K562 (cell line): ENCODE measurements around the gene SETD5. TPM values are rescaled to one million over a fixed set of nuclear protein-coding genes. Genes with fewer than 3 reads are reported as not detected.
A peak's percentile ranks its signal among the peaks of the same experiment; 100 is the strongest.

ENCODE experiments used
- ARNT ChIP-seq, 2 experiments: fragments of 450-650 bp; IDR thresholded peaks; 2 replicates each; pipeline ENCODE4 v1.6.1; 2016; ENCODE audit warnings: mild to moderate bottlenecking in 1 of 2
- HNRNPH1 ChIP-seq: fragments of 200-400 bp; formaldehyde crosslinking; optimal IDR thresholded peaks from 2 replicates; pipeline ENCODE3; 2017; ENCODE audit warnings: low read depth, mild to moderate bottlenecking, low read length, moderate library complexity
- KLF10 ChIP-seq: fragments of 250-450 bp; sonication (Bioruptor Pico); IDR thresholded peaks from 2 replicates; pipeline ENCODE4 v1.6.1; 2021; ENCODE audit warnings: matching md5 sums
- NEUROD1 ChIP-seq: fragments of 150-350 bp; IDR thresholded peaks from 2 replicates; pipeline ENCODE4 v1.6.1; 2014; ENCODE audit warnings: borderline replicate concordance, low read length, low read depth; ENCODE audit not compliant: partially characterized antibody
- RFX1 ChIP-seq: fragments of 450-650 bp; IDR thresholded peaks from 2 replicates; pipeline ENCODE4 v1.6.1; 2016; ENCODE audit warnings: mild to moderate bottlenecking, moderate library complexity
- RNF2 ChIP-seq: sonication (generic); IDR thresholded peaks from 2 replicates; pipeline ENCODE4 v1.6.1; 2016
- SP2 ChIP-seq: IDR thresholded peaks from 2 replicates; pipeline ENCODE4 v1.6.1; 2011; ENCODE audit warnings: mild to moderate bottlenecking, low read depth, low read length, moderate library complexity; ENCODE audit not compliant: poor library complexity, severe bottlenecking; ENCODE audit errors: extremely low read depth
- SRSF3 ChIP-seq: fragments of 200-400 bp; formaldehyde crosslinking; IDR thresholded peaks from 2 replicates; pipeline ENCODE4 v1.6.1; 2016; ENCODE audit warnings: mild to moderate bottlenecking, low read length, moderate library complexity; ENCODE audit not compliant: insufficient read depth
- TEAD4 ChIP-seq, 2 experiments: sonication (generic) in 1 of 2; formaldehyde crosslinking in 1 of 2; IDR thresholded peaks; 2 replicates each; pipeline versions ENCODE4 v1.6.1 to v1.8.0; 2012 to 2022; ENCODE audit warnings: borderline replicate concordance in 1 of 2, inconsistent platforms in 1 of 2, low read length in 1 of 2, mild to moderate bottlenecking in 1 of 2, missing genetic modification reagents in 1 of 2
- ZNF408 ChIP-seq: fragments of 250-450 bp; sonication (Bioruptor Pico); IDR thresholded peaks from 2 replicates; pipeline ENCODE4 v1.4.0; 2020; ENCODE audit warnings: low read depth, mild to moderate bottlenecking, moderate library complexity
- ZNF41 ChIP-seq: fragments of 250-450 bp; sonication (Bioruptor Pico); conservative IDR thresholded peaks from 2 replicates; pipeline ENCODE4 v1.4.0; 2020; ENCODE audit warnings: mild to moderate bottlenecking
- polyA plus RNA-seq, 8 experiments: library from polyadenylated mRNA; depleted of rRNA in 4 of 8; stranded (reverse) in 5 of 8; unstranded in 3 of 8; fragments of >200 nt; fragmentation: Nextera tagmentation in 2 of 8; fragmentation: Illumina TruSeq in 1 of 8; extraction: Ambion mirVana in 2 of 8; extraction: Trizol in 1 of 8; gene quantifications; 2 replicates each; pipeline versions ENCODE4 v1.2.1 to v1.2.3, GENCODE V29; 2011 to 2014; ENCODE audit warnings: inconsistent platforms in 1 of 8, missing spikeins in 1 of 8
- total RNA-seq, 7 experiments: library from RNA; depleted of rRNA in 6 of 7; stranded (reverse); fragments of >200 nt in 6 of 7; fragmentation: Illumina TruSeq in 2 of 7; extraction: Trizol in 2 of 7; gene quantifications; 2 replicates each; pipeline versions ENCODE4 v1.2.1 to v1.2.3, GENCODE V29; 2011 to 2021; ENCODE audit warnings: low replicate concordance in 1 of 7
- TF ChIP-seq, protein P1 (sequence below): fragments of 250-450 bp; sonication (Bioruptor Pico); IDR thresholded peaks from 2 replicates; pipeline ENCODE4 v1.4.0; 2020
- TF ChIP-seq, protein P2 (sequence below): sonication (generic); formaldehyde crosslinking; IDR thresholded peaks from 2 replicates; pipeline ENCODE4 v1.8.1; 2023; ENCODE audit warnings: mild to moderate bottlenecking, missing genetic modification reagents
- TF ChIP-seq, protein P3 (sequence below): fragments of 450-650 bp; formaldehyde crosslinking; IDR thresholded peaks from 2 replicates; pipeline ENCODE4 v1.4.0; 2020; ENCODE audit warnings: mild to moderate bottlenecking, moderate library complexity

Gene SETD5
- total and polyA plus RNA-seq, 9 of the 15 experiments (the other 6 are each of a cell fraction or from before 2014, with no cell fraction given) = 20.8 to 135 (median 87.2) TPM

DNA sequence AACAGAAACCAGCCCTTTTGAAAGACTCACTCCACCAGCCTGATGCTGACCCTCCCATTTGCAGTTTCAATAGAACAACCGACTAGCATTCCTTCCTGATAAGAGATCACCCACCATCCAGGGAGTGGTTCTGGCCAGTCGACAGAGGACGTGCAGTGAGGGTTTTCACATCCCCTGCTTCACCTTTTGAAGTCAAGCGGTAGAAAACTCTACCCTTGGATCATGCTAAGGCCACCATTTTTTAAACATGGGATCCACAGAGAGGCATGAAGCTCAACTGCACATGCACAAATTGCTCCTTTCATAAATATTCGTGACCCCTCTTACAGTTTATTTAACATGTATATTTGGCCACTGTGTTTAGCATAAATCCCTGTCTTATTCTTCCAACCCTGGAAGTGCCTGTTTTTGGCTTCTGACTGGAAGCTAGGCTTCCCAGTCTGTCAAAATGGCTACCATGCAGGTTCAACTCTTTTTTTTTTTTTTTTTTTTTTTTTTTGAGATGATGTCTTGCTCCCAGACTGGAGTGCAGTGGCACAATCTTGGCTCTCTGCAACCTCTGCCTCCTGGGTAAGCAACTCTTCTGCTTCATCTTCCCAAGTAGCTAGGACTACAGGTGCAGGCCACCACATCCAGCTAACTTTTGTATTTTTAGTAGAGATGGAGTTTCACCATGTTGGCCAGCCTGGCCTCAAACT, 35.6 kb upstream of the SETD5 start (continued):
- no peak for TF ChIP-seq NEUROD1
- no peak for TF ChIP-seq SP2
- TF ChIP-seq, protein P1, sequence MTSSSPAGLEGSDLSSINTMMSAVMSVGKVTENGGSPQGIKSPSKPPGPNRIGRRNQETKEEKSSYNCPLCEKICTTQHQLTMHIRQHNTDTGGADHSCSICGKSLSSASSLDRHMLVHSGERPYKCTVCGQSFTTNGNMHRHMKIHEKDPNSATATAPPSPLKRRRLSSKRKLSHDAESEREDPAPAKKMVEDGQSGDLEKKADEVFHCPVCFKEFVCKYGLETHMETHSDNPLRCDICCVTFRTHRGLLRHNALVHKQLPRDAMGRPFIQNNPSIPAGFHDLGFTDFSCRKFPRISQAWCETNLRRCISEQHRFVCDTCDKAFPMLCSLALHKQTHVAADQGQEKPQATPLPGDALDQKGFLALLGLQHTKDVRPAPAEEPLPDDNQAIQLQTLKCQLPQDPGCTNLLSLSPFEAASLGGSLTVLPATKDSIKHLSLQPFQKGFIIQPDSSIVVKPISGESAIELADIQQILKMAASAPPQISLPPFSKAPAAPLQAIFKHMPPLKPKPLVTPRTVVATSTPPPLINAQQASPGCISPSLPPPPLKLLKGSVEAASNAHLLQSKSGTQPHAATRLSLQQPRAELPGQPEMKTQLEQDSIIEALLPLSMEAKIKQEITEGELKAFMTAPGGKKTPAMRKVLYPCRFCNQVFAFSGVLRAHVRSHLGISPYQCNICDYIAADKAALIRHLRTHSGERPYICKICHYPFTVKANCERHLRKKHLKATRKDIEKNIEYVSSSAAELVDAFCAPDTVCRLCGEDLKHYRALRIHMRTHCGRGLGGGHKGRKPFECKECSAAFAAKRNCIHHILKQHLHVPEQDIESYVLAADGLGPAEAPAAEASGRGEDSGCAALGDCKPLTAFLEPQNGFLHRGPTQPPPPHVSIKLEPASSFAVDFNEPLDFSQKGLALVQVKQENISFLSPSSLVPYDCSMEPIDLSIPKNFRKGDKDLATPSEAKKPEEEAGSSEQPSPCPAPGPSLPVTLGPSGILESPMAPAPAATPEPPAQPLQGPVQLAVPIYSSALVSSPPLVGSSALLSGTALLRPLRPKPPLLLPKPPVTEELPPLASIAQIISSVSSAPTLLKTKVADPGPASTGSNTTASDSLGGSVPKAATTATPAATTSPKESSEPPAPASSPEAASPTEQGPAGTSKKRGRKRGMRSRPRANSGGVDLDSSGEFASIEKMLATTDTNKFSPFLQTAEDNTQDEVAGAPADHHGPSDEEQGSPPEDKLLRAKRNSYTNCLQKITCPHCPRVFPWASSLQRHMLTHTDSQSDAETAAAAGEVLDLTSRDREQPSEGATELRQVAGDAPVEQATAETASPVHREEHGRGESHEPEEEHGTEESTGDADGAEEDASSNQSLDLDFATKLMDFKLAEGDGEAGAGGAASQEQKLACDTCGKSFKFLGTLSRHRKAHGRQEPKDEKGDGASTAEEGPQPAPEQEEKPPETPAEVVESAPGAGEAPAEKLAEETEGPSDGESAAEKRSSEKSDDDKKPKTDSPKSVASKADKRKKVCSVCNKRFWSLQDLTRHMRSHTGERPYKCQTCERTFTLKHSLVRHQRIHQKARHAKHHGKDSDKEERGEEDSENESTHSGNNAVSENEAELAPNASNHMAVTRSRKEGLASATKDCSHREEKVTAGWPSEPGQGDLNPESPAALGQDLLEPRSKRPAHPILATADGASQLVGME (CRISPR knock-in tag) = no peak
- TF ChIP-seq RNF2 = no peak
- TF ChIP-seq ZNF41 = no peak
- TF ChIP-seq ZNF408 (CRISPR knock-in tag) = no peak
- TF ChIP-seq, protein P2, sequence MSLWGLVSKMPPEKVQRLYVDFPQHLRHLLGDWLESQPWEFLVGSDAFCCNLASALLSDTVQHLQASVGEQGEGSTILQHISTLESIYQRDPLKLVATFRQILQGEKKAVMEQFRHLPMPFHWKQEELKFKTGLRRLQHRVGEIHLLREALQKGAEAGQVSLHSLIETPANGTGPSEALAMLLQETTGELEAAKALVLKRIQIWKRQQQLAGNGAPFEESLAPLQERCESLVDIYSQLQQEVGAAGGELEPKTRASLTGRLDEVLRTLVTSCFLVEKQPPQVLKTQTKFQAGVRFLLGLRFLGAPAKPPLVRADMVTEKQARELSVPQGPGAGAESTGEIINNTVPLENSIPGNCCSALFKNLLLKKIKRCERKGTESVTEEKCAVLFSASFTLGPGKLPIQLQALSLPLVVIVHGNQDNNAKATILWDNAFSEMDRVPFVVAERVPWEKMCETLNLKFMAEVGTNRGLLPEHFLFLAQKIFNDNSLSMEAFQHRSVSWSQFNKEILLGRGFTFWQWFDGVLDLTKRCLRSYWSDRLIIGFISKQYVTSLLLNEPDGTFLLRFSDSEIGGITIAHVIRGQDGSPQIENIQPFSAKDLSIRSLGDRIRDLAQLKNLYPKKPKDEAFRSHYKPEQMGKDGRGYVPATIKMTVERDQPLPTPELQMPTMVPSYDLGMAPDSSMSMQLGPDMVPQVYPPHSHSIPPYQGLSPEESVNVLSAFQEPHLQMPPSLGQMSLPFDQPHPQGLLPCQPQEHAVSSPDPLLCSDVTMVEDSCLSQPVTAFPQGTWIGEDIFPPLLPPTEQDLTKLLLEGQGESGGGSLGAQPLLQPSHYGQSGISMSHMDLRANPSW (CRISPR knock-in tag) = no peak
- no peak for TF ChIP-seq SRSF3
- TF ChIP-seq, protein P3, sequence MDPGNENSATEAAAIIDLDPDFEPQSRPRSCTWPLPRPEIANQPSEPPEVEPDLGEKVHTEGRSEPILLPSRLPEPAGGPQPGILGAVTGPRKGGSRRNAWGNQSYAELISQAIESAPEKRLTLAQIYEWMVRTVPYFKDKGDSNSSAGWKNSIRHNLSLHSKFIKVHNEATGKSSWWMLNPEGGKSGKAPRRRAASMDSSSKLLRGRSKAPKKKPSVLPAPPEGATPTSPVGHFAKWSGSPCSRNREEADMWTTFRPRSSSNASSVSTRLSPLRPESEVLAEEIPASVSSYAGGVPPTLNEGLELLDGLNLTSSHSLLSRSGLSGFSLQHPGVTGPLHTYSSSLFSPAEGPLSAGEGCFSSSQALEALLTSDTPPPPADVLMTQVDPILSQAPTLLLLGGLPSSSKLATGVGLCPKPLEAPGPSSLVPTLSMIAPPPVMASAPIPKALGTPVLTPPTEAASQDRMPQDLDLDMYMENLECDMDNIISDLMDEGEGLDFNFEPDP = no peak
- TF ChIP-seq RFX1 = no peak
- peak; percentile 66; the same call in 1 of the 2 replicates for TF ChIP-seq TEAD4 (IDR thresholded peaks at IDR 0.05; ENCODE audit: low read length)
- no peak for TF ChIP-seq TEAD4 (CRISPR knock-in tag; IDR thresholded peaks at IDR 0.05; ENCODE audit: borderline replicate concordance)
- peak in 1 of 2 experiments; percentile 50; a peak in 1 of 4 replicates for TF ChIP-seq ARNT (IDR thresholded peaks at IDR 0.05)
- no peak for TF ChIP-seq KLF10 (CRISPR knock-in tag)
- no peak for TF ChIP-seq HNRNPH1
